Measurements from ENCODE around the gene DGCR8.
A peak's percentile ranks its signal among the peaks of the same experiment; 100 is the strongest.

The DGCR8 gene

DNA sequence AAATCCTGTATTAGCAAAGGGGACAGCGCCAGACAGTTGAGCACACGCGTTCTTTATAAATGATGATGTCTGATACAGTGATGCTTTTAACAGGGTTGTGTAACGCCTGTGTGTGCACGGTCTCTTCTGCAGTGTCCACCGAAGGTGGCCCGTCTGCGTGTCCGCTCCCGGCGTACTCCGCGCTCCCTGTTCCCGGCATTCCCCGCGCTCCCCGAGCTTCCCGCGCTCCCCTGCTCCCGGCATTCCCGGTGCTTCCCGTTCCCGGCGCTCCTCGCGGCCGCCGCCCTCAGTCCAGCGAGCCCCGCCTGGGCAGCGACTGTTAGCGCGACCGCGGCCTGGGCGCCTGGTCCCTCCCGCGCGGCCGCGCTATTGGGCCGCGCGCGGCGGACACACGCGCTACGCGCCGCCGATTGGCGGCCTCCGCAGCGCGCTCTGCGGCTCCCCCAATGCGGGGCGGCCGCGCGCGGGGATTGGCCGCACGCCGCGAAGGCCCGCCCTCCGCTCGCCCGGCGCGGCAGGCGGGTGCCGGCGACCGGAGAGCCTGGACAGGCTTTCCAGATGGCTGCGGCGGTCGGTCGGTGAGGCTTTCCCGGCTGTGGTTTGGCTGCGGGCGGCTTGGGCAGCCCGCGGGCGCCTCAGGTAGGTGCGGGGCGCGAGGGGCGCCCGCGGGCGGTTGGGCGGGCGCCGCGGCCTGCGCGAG is at the start of gene DGCR8:
TSS of gene DGCR8 (plus strand) at position 497 of the 700 bp plus-strand sequence. CDS start 5,723 bp downstream, outside the sequence.
- DNase-seq (ENCODE audit: low read depth in 3 of 3): peak; percentile 31 to 65 (median 52)

DNA sequence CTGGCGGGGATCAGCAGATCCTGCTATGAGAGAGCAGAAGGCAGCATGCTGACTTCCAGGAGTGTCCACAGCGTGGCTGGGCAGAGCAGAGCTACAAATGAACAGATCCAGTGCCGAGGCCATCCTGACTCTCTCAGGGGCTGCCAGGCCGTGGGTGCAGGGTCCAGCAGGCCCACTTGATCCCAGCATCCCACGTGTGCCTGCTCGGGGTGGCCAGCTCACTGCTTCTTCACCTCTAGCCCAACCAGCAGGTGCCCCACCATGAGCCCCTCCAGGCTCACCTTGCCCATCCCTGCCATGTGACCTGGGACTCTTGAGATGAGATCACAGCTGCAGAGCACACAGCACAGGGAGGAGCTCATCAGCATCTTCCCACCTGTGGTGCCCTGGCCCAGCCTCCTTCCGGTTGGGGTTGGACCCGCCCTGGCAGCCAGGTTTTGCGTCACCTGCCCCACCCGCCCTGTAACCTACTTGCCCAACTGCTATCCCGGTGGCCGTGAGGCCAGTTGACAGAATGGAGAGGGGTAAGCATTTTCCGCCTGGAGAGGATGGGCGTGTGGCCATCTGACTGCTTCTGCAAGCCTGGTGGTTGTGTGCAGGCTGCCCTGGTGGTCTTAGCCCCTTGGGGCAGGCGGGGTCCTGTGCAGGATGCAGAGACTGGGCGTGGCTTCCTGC is 48.2 kb upstream of the DGCR8 start:
- no peak for DNase-seq (ENCODE audit: low read depth in 3 of 3)

DNA sequence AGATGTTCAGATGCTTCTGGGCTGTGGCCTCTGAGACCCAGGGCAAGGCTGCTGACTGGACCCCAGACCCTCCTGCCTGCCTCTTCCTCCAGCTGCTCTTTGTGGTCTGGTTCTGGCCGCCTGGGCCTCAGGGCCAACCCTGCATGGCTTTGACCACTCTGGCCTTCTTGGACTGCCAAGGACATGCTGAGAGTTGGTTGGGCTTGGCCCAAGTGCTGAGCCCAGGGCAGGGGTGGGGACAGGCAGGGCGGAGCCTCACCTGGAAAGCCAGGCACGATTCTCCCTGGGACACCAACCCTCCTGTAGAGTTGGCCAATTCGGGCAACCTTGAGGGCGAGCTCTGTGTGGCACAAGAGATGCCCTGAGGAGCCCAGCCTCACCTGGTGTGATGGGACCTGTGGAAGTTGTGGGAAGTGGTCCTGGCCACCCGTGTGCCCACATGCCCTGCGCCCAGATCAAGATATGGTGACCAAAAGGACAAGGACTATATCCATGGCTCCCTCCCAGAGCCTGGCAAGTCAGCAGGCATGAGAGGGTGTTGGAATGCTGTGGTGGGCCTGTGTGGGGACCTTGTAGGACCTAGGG is 47.5 kb upstream of the DGCR8 start:
- no peak for DNase-seq (ENCODE audit: low read depth in 3 of 3)

GRCh38 chr22:20033045-20033706 is 46.9 kb upstream of the DGCR8 start:
- no peak for DNase-seq (ENCODE audit: low read depth in 3 of 3)

DNA sequence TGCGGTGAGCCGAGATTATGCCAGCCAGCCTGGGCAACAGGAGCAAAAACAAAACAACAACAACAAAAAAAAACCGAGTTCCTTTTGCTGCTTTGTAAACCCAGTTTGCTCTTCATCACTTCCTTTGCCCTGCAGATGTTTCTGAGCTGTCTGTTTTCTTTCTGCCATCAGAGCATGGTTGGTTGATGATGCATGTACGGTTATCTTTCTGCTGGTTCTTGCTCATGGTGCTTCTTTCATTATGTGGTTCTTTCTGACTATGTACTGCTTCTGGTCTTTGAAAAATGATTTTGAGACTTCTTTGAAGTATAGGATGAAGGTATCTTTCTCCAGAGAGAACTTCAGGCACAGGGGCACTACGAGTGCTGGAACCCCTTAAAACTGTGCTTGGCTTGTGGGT is 45.9 kb upstream of the DGCR8 start:
- DNase-seq (ENCODE audit: low read depth in 3 of 3): no peak

DNA sequence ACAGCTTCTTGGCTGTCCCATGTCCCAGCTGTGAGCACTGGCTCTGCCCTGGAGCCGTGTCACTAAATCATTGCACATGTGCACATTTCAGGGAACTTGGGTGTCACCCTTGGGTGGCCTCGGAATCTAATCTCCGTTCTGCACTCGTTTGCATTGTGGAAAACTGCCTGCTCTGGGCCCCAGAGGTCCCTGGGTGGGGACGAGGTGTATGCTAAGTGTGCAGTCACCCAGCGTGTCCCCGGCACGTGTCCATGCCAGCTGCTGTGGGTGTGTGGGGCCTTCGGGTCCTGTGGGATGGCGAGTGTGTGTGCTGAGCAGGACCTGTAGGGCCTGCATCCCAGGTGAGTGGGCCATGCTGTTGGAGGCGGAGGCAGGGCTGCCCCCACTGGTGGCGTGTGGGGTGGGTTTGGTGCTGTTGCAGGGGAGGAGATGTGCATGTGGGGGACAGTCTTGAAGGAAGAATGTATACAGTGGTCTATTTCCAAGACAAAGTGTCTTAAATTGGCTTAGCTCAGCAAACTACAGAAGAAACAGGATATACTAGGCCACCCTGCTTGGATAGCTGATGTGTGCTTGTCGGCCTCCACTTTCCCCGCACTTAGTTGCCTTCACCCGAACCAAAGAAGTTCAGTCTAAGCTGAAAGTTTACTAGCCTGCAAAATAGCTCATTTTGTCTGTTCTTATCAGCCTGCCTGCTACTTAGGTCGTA is 44.5 kb upstream of the DGCR8 start:
- DNase-seq (ENCODE audit: low read depth in 3 of 3): no peak

DNA sequence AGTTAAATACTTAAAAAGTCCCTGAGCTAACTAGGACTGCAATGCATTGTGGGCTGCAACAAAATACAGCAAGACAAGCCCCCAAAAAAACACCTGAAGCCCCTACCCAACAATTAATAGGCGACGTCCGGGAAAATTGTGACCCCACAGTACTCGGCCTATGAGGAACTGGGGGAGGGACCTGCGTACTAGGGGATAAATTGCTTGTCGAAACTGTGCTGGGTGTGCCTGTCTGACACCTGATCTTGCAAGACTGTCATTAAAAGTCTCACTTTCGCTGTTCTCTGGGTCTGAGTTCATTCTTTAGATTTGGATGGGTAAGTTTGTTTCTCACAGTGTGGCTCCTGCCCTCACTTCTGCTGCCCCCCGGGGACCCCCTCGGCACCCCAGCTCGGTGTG is 44.0 kb upstream of the DGCR8 start:
- no peak for DNase-seq (ENCODE audit: low read depth in 3 of 3)

DNA sequence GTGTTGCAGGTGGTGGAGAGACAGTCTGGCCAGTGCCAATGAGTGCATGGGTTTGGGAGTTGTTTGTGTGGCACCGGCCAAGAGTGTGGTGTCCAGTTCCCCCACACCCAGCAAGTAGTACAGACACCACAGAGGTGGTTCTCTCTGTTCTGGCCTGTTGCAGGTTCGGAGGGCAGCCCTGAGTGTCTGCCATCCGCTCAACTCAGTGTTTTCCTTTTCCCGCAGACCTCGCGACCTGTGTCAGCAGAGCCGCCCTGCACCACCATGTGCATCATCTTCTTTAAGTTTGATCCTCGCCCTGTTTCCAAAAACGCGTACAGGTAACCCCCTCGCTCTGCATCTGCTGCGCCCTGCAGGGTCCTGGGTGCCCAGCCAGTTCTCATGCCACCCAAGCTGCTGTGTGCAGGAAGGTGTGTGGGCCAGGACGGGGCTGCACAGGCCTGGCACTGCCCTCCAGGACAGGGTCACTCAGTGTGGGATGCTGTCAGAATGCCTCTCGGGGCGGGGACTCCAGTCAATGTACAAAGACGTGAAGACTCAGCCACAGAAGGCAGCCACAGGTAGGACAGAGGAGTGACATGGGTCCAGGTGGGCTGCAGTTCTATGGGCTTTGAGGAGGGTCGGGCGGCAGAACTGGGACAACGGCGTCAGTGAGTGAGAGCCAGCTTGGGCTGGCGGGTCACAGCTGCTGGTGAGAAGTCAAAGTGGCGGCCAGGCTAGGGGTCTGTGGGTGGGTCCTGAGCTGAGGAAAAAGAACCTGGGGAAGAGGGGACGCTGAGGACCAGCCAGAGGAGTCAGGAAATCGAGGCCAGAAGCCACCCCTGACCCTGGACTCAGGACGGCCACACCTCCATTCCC is 43.3 kb upstream of the DGCR8 start:
- no peak for DNase-seq (ENCODE audit: low read depth in 3 of 3)

DNA sequence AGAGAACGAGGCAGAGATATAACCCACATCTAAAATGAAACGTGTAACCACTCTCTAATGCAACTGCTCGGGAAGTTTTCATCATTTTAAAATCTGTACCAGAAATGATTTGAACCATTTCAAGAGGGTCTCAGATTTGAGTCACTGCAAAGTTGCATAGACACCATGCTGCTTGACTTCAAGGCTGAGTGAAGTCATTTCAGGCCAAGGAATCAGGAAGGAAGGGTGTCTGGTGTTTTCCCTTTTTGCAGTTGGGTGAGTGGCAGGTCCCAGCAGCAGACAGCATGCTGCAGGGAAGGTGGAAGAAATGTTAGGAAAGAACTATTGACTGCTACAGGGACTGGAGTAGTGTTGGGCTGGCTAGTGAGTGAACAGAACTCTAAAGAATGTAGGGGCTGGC is 42.6 kb upstream of the DGCR8 start:
- DNase-seq (ENCODE audit: low read depth in 3 of 3): no peak

GRCh38 chr22:20038574-20038973 is 41.5 kb upstream of the DGCR8 start:
- DNase-seq (ENCODE audit: low read depth in 3 of 3): no peak

GRCh38 chr22:20039683-20040325 is 40.2 kb upstream of the DGCR8 start:
- no peak for DNase-seq (ENCODE audit: low read depth in 3 of 3)

DNA sequence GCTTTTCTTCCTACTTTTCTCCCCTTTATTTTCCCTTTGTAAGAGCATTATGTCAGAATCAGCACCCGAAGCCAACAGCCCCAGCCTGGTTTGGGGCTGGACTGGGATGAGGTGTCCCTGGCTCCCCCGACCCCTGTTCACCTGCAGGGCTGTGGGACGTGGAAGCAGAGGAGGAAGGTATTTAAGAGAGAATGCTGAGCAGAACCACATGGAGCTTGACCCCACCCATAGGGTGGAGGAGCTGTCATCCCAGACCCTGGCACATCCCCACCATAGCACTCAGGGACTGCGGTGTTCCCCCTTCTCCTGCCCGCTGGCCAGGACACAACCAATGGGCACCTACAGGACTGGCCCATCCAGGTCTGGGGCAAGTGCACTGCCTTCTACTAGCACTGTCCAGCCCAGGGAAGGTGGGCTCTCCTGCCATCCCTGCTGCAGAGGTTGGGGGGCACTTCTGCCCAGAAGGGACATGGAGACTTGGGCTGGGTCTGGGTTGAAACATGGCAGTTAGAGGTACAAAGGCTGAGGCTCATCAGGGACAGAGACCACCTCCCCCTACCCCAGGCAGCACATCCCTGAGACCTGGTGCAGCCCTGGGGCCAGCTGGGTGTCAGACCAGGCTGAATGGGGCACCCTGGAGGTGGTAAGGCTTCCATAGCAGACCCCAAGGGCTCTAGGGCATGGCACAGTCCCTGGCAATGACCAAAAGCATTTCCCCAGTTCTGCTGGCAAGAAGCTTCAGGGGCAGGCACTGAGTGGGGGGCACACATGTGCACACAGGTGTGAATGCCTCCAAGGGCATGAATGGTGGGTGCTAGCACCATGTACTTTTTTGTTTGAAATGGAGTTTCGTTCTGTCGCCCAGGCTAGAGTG is 39.5 kb upstream of the DGCR8 start:
- no peak for DNase-seq (ENCODE audit: low read depth in 3 of 3)

DNA sequence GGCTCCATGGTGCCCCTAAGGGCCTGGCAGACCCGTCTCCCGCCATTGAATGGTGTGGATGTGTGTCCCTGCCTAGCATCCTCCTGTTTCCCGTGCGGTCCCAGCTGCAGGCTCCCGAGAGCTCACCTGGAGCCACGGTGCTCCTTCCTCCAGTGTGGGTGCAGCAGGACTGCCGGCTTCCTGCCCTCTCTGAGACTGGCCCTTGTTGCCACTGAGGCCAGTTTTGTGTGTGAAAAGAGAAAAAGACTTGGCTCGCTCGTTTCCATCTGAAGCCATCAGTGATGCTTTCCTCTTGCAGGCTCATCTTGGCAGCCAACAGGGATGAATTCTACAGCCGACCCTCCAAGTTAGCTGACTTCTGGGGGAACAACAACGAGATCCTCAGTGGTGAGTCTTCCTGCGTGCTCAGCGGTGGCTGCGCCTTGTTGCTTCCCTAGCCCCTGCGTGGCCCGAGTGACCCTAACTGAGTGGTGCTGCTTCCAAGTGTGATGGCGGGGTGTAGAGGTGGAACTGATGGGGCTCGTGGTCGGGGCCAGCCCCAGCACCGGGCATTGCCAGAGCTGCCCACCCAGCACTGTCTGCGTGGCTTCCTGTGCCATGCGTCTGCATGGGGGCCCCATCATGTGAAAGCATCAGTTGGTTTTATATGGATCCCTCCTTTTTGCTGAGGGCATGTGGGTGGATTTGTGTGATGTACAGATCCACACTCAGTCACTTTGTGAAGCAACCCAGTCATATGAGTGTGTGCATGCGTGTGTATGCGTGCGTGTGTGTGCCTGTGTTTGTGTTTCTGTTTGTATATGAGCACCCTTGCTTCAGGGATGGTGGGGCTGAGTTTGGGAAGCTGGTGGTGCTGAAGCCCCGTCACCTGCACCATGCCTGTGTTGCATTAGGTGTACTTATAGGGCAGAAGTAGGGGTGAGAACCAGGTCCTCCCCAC is 36.7 kb upstream of the DGCR8 start:
- no peak for DNase-seq (ENCODE audit: low read depth in 3 of 3)

DNA sequence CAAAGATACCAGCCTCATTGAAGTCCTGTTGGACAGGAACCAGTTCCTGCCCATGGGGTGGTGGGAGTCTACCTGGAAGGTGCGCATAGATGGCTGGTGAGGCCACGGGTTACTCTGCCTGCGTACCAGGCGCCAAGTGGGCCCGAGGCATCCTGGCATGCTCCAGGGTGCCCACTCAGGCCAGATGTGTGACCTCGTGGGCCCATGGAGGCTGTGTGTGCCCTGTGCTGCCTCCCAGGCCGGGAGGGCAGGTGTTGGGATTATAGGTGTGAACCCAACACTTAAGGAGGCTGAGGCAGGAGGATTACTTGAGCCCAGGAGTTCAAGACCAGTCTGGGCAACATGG is 36.1 kb upstream of the DGCR8 start:
- no peak for DNase-seq (ENCODE audit: low read depth in 3 of 3)

GRCh38 chr22:20044495-20045151 is 35.4 kb upstream of the DGCR8 start:
- DNase-seq (ENCODE audit: low read depth in 3 of 3): no peak

DNA sequence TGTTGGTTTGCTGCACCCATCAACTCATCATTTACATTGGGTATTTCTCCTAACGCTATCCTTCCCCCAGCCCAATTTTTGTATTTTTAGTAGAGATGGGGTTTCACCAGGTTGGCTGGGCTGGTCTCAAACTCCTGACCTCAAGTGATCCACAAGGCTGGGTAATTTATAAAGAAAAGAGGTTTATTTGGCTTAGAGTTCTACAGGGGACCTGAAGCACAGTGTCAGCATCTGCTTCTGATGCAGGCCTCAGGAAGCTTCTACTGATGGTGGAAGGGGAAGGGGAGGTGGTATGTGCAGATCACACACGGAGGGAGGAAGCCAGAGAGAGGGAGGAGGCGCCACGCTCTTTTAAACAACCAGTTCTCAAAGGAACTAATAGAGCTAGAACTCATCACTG is 33.3 kb upstream of the DGCR8 start:
- no peak for DNase-seq (ENCODE audit: low read depth in 3 of 3)

DNA sequence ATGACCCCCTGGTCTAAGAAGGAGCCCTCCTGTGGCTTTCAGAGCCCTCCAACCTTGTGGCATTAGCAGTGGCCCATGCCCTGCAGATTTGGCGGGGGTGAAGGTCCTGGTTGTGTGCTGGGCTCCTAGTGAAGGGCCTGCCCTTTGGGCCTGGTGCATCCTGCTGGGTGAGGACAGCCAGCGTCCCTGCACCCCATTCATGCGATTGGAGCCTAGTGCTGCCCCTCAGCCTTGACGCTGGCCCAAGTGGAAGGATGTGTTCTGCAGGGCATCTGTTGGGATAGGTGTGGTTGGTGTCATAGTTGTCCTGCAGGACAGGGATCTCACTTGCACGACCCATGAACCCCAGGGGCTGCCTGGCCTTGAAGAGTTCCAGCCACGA is 28.1 kb upstream of the DGCR8 start:
- no peak for DNase-seq (ENCODE audit: low read depth in 3 of 3)
